ENCODE results near the gene PSEN2.

GRCh38 chr1:226827968-226828513 is 42.4 kb upstream of the PSEN2 start:
- TF ChIP-seq POLR2A (IDR thresholded peaks at IDR 0.05) (peak in 1 of 4 donors; percentile 14), CTCF (IDR thresholded peaks at IDR 0.05) (peak; percentile 94 to 97 (median 95))

All from upper lobe of left lung (tissue), 4 donors.